Measurements from ENCODE around the gene ZNF445.

- TF ChIP-seq POLR2A (IDR thresholded peaks at IDR 0.05; ENCODE audit: low read depth, low read length): no peak
- TF ChIP-seq CTCF (IDR thresholded peaks at IDR 0.05; ENCODE audit: extremely low read depth in 1 of 2, insufficient read depth in 1 of 2, low read depth in 1 of 2, low read length in 2 of 2): no peak
- TF ChIP-seq EZH2 (IDR thresholded peaks at IDR 0.05; ENCODE audit: borderline replicate concordance, low read depth, low read length, severe bottlenecking): no peak
- TF ChIP-seq, protein P1, sequence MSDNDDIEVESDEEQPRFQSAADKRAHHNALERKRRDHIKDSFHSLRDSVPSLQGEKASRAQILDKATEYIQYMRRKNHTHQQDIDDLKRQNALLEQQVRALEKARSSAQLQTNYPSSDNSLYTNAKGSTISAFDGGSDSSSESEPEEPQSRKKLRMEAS (IDR thresholded peaks at IDR 0.05; ENCODE audit: insufficient read depth, insufficient read length): no peak
- TF ChIP-seq GATA2 (IDR thresholded peaks at IDR 0.05; ENCODE audit: insufficient read depth, insufficient read length, low read depth, low read length): no peak
- no peak for TF ChIP-seq POLR2AphosphoS5 (IDR thresholded peaks at IDR 0.05; ENCODE audit: insufficient read depth, low read depth, low read length)
- TF ChIP-seq FOS (IDR thresholded peaks at IDR 0.05; ENCODE audit: borderline replicate concordance, insufficient read depth, low read length): no peak
- no peak for TF ChIP-seq MYC (IDR thresholded peaks at IDR 0.05; ENCODE audit: low read depth, low read length)
- TF ChIP-seq JUN (IDR thresholded peaks at IDR 0.05; ENCODE audit: borderline replicate concordance, insufficient read depth, insufficient read length, low read depth): no peak
Observed at GRCh38 chr3:44420676-44421075, 56.8 kb downstream of the ZNF445 start.

All from endothelial cell of umbilical vein (primary cell).